ENCODE measurements around the gene NUCKS1.
"Not testable (repeated sequence)": the region's sequence is repeated elsewhere in the genome, so short reads cannot be mapped to it uniquely, and the experiment has no call there.

The NUCKS1 gene

DNA sequence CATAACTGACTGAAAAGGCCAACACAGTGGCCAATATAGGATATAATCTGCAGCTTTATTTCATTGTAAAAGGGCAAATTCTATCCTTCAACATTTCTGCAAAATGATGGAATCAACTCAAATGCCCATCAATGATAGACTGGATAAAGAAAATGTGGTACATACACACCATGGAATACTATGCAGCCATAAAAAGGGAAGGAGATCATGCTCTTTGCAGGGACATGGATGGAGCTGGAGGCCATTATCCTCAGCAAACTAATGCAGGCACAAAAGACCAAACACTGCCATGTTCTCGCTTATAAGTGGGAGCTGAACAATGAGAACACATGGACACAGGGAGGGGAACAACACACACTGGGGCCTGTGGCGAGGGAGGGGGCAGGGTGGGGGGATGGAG is 29.2 kb downstream of the NUCKS1 start:
- Mint-ChIP-seq H3K36me3 (ENCODE audit: low read depth) (peaks cover 82% of the 10 kb centered on the region), H3K27ac (peak overlapping the region; percentile 14), H3K4me1 (ENCODE audit: low read depth) (peaks cover 35% of the 10 kb centered on the region)
- H3K4me3 Mint-ChIP-seq, H3K9me3 Mint-ChIP-seq, H3K27me3 Mint-ChIP-seq: not testable (repeated sequence)

DNA sequence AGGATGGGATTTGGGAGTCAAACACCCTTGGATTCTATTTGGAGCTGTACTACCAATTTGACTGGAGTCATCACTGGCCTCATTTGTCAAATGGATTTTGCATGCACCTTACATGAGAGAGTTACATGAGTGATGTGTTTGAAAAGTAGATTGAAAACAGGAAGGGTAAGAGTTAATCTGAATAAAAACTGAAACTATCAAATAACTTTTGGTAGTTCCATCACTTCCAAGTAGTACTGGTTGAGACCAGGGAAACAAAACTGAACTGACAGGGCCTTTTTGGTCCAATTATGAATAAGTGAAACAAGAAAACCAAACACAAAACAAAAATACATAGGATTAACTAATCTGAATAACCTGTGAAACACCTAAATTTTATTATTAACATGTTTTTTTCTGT is 30.2 kb downstream of the NUCKS1 start:
- no peaks in the 10 kb centered on the region for H3K9me3 Mint-ChIP-seq
- peaks cover 83% of the 10 kb centered on the region for H3K36me3 Mint-ChIP-seq (ENCODE audit: low read depth)
- peak overlapping the region; percentile 71 for H3K27ac Mint-ChIP-seq
- peaks cover 35% of the 10 kb centered on the region for H3K4me1 Mint-ChIP-seq (ENCODE audit: low read depth)
- no peak overlapping the region for H3K4me3 Mint-ChIP-seq
- no peaks in the 10 kb centered on the region for H3K27me3 Mint-ChIP-seq

DNA sequence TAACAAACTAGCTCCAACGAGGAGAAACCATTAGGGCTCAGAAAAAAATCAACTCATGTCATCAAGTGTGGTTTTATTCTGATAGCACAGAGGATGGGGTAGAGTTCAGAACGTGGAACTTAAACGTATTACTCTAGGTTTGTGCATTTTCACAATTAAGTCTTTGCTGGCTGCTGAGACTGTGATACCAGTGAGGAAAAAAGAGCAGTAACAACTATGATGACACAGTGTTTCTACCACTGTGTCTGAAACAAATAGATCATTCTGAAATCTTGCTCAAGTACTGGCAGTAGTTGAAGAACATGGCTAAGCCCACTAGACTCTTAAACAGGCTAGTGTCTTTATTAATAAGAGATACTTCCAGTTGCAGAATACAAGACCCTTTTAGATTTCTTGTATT is 31.0 kb downstream of the NUCKS1 start:
- Mint-ChIP-seq H3K4me1 (ENCODE audit: low read depth) (peaks cover 35% of the 10 kb centered on the region), H3K4me3 (no peak overlapping the region), H3K9me3 (no peaks in the 10 kb centered on the region), H3K27ac (no peak overlapping the region), H3K36me3 (ENCODE audit: low read depth) (peaks cover 82% of the 10 kb centered on the region), H3K27me3 (no peaks in the 10 kb centered on the region)

DNA sequence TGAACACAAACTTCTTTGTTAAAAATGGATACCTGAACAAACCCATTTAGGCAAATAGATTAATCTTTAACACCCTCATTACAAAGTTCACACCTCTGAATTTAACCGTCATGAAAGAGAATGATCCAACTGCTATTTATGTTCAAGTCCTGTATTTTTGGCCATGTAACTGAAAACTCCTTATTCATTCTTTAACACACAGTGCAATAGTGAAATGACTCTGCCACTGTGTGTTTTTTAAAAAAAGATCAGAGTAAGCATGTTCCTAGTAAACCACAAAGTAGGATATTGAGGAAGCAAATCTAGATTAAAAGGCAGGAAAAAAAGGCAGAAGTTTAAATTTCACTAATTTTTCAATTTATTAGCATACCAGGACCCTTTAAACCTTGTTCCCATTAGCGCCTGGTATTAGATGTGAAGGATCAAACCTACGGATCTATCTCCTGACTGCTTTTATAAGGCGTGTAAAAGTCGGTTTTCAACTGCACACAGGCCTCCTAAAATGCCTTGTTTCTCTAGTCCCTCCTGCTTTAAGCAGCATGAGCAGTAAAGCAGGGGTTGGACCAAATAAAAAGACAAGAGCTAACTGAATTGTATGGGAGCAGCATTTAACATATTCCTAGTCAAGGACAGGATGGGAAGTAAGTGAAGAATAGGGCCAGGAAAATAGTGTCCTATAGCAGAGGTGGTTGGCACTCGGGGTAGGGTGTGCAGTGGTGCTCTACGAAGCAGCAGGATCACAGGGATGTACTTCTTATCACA is 33.4 kb downstream of the NUCKS1 start:
- H3K4me3 Mint-ChIP-seq: no peak overlapping the region
- H3K36me3 Mint-ChIP-seq (ENCODE audit: low read depth): peaks cover 65% of the 10 kb centered on the region
- peak overlapping the region; percentile 53 for H3K27ac Mint-ChIP-seq
- H3K27me3 Mint-ChIP-seq: no peaks in the 10 kb centered on the region
- H3K4me1 Mint-ChIP-seq (ENCODE audit: low read depth): peaks cover 38% of the 10 kb centered on the region
- no peaks in the 10 kb centered on the region for H3K9me3 Mint-ChIP-seq

DNA sequence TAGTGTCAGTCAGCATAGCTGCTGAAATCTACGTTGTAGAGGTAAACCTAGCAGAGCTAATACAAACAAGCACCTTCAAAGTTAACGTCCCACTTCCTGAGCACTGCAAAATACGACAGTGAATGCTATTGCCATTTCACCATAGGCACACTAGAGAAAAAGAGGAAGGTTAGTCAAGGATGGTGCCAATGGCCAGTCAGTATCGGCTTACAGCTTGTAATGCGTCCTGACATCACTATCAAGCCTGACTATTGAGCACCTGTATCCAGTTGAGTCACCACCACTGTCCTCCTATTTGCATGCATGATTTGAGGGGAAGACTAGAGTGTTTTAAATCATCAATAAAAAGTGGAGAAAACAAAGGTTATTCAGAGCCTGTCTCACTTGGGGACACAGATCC is 34.4 kb downstream of the NUCKS1 start:
- Mint-ChIP-seq H3K27ac (peak overlapping the region; percentile 27), H3K36me3 (ENCODE audit: low read depth) (peaks cover 63% of the 10 kb centered on the region)

DNA sequence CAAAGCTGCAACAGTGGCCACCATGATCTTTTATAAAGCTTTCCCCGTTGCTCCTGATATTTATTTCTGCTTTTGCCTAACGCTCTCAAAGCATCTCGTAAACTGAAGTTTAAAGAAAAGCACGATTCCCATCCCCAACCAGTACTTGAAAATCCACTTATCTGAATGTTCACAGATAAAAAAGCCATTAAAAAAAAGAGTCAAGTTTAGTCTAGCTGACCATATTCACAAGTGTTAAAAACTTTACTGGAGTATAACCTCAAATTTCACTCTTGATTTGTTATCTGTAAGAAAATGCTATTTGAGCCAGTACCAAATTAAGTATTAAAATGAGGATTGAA is 35.1 kb downstream of the NUCKS1 start:
- peaks cover 41% of the 10 kb centered on the region for H3K4me1 Mint-ChIP-seq (ENCODE audit: low read depth)
- no peak overlapping the region for H3K4me3 Mint-ChIP-seq
- peaks cover 59% of the 10 kb centered on the region for H3K36me3 Mint-ChIP-seq (ENCODE audit: low read depth)
- no peaks in the 10 kb centered on the region for H3K9me3 Mint-ChIP-seq
- no peak overlapping the region for H3K27ac Mint-ChIP-seq
- no peaks in the 10 kb centered on the region for H3K27me3 Mint-ChIP-seq

More for the DNA sequence above, 34.4 kb downstream of the NUCKS1 start:
- H3K4me1 Mint-ChIP-seq (ENCODE audit: low read depth): peaks cover 46% of the 10 kb centered on the region
- H3K9me3 Mint-ChIP-seq: no peaks in the 10 kb centered on the region
- H3K4me3 Mint-ChIP-seq: no peak overlapping the region
- H3K27me3 Mint-ChIP-seq: no peaks in the 10 kb centered on the region

DNA sequence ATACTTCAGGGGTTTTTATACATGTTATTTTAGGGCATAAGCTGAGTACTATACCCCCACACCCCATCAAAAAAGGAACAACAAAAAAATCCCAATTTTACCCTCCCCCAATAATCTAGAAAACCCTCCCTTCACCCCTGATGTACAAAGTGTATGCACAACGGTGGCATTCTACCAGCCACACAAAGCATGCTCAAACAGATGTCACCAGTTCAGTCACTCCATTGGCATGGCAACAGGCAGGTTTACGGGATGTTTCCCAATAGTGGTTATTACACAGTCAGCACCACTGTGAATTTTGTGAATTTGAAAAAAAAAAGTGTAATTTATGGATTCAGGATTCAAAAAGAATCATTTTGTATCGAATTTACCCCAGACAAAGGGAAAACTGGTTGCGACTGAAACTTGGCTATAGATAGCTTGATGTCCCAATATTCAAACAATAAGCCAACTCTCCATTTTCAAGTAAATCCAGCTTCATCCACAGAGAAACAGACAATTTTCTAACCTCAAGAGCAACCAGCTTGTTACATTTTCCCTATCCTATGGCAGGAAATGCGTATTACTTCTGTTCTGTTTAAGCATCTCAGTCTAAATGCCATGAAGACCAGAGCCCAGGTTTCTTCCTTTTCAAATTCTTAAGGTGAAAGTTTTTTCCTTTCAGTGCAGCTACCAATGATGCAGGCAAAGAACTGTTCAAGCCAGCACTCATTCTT is 35.6 kb downstream of the NUCKS1 start:
- peaks cover 54% of the 10 kb centered on the region for H3K36me3 Mint-ChIP-seq (ENCODE audit: low read depth)
- peaks cover 36% of the 10 kb centered on the region for H3K4me1 Mint-ChIP-seq (ENCODE audit: low read depth)
- no peaks in the 10 kb centered on the region for H3K9me3 Mint-ChIP-seq
- no peaks in the 10 kb centered on the region for H3K27me3 Mint-ChIP-seq
- H3K4me3 Mint-ChIP-seq: no peak overlapping the region
- no peak overlapping the region for H3K27ac Mint-ChIP-seq

DNA sequence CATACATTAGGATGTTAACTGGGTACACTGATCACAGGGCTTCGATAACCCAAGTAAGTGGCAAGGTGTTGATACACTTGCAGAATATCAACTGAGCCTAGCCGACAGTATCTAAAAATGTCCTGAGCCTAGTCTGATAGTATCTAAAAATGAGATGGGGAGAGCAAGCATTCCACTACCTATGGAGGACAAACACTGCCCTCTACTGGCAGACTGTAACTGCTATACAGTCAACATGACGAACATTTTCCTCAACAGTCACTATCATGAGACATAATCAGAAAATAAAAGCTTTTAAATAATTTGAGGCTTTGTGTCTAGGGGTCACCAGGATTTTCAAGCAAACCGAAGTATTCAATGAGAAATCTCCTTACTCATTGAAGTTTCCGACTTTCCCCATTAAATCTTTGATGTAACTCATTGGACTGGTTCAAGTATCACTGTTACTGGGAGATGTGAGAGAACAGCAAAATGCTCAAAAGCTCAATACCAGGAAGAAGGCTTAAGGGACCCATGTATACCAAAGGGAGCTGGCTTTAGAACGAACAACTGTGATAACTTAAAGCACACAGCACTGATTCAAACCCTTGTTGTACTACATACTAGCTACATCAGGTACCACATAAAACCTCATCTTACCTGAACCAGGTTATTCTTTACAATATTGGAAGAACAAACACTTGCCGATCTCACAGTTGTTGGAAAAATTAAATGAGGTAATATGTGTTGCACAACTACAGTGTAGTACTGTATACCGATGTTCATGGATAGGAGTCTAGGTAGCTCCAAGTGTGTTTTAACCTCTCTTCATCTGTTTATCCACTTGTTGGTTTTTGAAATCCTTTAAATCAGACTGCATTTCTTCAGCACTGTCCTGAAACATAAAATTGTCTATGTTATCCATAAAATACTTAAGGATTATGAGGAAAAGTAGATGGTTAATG is 38.6 kb downstream of the NUCKS1 start:
- Mint-ChIP-seq H3K9me3 (no peaks in the 10 kb centered on the region), H3K36me3 (ENCODE audit: low read depth) (peaks cover 48% of the 10 kb centered on the region), H3K27ac (peak overlapping the region; percentile 46), H3K4me1 (ENCODE audit: low read depth) (peaks cover 18% of the 10 kb centered on the region), H3K4me3 (no peak overlapping the region), H3K27me3 (no peaks in the 10 kb centered on the region)

DNA sequence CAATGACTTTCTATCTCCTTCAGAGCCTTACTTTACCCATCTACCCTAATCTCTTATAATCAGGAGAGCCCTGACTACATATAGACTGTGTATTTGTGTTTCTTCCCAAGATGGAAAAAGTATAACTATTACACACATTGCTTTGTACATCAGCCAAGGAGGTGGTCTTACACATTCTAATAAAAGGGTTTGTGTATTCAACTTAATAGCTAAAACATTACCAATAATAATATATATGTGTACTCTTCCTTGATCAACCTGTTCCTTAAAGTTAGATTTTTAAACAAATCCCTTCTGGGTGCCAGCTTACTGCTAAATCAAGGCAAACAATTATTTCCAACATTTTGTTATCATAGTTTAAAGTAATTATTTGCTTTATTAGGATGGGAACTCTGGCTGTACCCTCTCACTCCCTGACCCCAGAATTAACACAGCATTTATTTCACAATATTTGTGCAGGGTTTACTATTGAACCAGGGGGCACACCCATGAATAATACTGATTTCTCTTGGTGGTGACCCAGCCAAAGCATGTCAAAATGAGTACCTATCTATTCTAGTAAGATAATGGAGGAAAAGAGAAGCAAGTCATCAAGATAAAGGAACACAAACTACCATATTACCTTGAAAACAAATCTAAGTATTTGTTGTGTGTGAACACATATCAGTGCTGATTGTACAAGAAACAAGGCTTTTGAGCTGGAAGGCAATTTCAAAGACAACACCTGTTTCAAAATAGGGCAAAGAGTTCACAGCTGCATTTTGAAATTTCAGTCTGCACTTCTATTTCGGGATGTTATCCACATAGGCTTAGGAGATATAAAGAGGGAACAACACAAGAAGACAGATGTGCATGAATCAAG is 39.5 kb downstream of the NUCKS1 start:
- no peaks in the 10 kb centered on the region for H3K9me3 Mint-ChIP-seq
- H3K36me3 Mint-ChIP-seq (ENCODE audit: low read depth): peaks cover 38% of the 10 kb centered on the region
- H3K4me1 Mint-ChIP-seq (ENCODE audit: low read depth): peaks cover 15% of the 10 kb centered on the region
- no peak overlapping the region for H3K4me3 Mint-ChIP-seq
- H3K27ac Mint-ChIP-seq: no peak overlapping the region
- no peaks in the 10 kb centered on the region for H3K27me3 Mint-ChIP-seq

DNA sequence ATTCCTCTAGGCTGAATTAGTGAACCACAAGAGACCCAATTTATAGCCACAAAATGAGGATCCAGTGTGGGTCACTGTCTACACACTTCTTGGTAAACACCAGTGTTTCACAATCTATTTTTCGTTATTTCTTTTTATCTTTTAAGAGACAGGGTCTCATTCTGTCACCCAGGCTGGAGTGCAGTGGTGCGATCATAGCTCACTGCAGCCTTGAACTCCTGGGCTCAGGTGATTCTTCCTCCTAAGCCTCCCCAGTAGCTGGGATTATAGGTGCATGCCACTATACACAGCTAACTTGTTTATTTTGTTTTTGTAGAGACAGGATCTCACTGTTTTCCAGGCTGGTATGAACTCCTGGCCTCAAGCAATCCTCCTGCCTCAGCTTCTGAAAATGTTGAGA is 40.3 kb downstream of the NUCKS1 start:
- H3K27ac Mint-ChIP-seq: no peak overlapping the region
- H3K36me3 Mint-ChIP-seq (ENCODE audit: low read depth): peaks cover 30% of the 10 kb centered on the region
- no peaks in the 10 kb centered on the region for H3K27me3 Mint-ChIP-seq
- no peak overlapping the region for H3K4me3 Mint-ChIP-seq
- H3K9me3 Mint-ChIP-seq: no peaks in the 10 kb centered on the region
- H3K4me1 Mint-ChIP-seq (ENCODE audit: low read depth): peaks cover 19% of the 10 kb centered on the region

DNA sequence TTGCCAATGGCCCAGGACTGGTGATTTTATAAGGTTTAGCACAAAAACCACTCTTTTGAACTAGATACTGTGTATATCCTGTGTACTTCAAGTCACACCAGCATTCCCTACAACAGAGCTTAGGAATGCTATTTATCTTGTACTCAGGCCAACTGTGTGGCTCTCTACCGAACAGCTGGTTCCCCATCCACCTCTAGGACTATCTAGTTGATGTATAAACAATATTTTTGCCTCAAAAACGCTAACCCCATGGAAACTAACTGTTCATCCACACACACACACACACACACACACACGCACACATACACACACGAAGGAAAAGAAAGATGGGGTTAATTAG is 41.0 kb downstream of the NUCKS1 start:
- Mint-ChIP-seq H3K36me3 (ENCODE audit: low read depth) (peaks cover 29% of the 10 kb centered on the region), H3K27me3 (no peaks in the 10 kb centered on the region), H3K27ac (no peak overlapping the region), H3K9me3 (no peaks in the 10 kb centered on the region), H3K4me1 (ENCODE audit: low read depth) (peaks cover 22% of the 10 kb centered on the region), H3K4me3 (no peak overlapping the region)

DNA sequence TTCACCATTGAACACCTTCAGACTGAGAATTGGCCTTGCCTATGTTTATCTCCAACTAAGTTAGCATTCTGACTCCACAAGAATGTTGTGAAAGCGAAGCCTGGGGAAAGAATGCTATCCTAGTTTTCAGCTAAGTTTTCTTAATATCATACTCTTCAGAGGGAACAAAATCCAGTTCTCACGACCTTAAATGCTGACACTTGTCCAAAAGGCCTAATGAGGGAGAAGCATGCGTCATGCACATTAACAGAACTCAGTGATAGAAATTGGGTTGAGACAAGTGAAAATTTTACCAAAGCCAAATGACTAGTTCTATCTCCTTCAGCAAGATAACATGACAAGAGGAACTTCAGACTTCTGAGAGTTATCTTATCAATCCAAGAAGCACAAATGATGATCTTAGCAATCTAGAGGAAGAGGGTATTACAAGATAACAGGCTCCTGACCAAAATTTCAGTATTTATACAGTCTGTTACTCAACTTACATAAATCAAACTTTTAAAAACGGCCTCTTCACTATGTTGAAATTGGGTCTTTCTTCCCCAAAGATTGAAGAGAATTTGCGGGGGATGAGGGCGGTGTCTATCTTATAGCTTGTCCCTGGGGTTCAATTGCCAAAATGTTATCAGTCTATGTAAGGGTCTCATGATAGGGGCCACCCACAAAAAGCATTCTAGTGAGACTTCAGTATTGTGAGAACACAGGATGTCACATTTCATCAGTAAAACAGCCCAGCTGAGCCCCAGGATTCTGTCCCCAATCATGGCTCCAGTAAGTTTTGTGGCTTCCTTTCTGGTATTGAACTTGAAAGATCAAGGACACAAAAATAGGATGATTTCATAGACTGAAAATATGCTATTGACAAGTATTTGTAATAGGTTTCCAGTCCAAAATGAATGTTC is 43.1 kb downstream of the NUCKS1 start:
- Mint-ChIP-seq H3K27ac (no peak overlapping the region), H3K36me3 (ENCODE audit: low read depth) (peaks cover 29% of the 10 kb centered on the region), H3K27me3 (no peaks in the 10 kb centered on the region), H3K9me3 (no peaks in the 10 kb centered on the region), H3K4me3 (no peak overlapping the region), H3K4me1 (ENCODE audit: low read depth) (peaks cover 21% of the 10 kb centered on the region)

DNA sequence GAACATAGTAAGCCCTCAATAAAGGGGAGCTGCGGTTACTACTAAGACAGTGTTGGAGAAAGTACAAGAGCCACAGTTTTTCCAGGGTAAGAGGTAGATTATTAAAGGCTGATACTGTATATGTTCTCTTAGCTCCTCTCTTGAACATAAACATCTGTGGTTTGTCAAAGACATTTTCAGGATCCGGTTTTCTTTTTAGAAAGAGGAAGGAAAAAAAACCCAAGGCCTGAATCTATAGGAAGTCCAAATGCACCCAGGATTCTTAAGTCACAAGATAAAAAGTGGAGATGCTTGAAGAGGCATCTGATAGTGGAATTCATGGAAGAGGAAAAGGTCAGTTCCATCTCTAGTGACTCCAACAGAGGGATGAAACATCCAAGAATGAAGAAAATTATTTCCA is 45.1 kb downstream of the NUCKS1 start:
- H3K36me3 Mint-ChIP-seq (ENCODE audit: low read depth): peaks cover 18% of the 10 kb centered on the region
- no peak overlapping the region for H3K27ac Mint-ChIP-seq
- no peaks in the 10 kb centered on the region for H3K27me3 Mint-ChIP-seq
- H3K9me3 Mint-ChIP-seq: no peaks in the 10 kb centered on the region
- peaks cover 7% of the 10 kb centered on the region for H3K4me1 Mint-ChIP-seq (ENCODE audit: low read depth)
- H3K4me3 Mint-ChIP-seq: no peak overlapping the region

All from stimulated activated naive CD8-positive, alpha-beta T cell treated with anti-CD3 and anti-CD28 coated beads, Interleukin-15, Interleukin-2, amounts not matched to agents 100 ng/mL and 50 ng/mL, for 24 hours (primary cell).